DOHH2 (cell line): ENCODE data around the gene PLXNA2.

Source experiments
- H3F3A ChIP-seq: fragments of 200-600 bp; sonication (generic), shearing (Covaris generic); 2 replicates; pipeline ENCODE4 v1.6.0; 2016; ENCODE audit warnings: antibody characterized with exemption, mild to moderate bottlenecking; ENCODE audit not compliant: control insufficient read depth, insufficient read depth
- H3K27ac ChIP-seq: fragments of 200-600 bp; sonication (generic); 2 replicates; pipeline ENCODE4 v1.5.1; 2014; ENCODE audit warnings: low read depth, mild to moderate bottlenecking, low read length, moderate library complexity
- H3K27me3 ChIP-seq: fragments of 200-600 bp; sonication (generic); 2 replicates; pipeline ENCODE4 v1.6.1; 2014; ENCODE audit warnings: mild to moderate bottlenecking, low read length, mixed read lengths; ENCODE audit not compliant: control insufficient read depth
- H3K36me3 ChIP-seq: fragments of 200-600 bp; sonication (generic); 2 replicates; pipeline ENCODE4 v1.6.1; 2014; ENCODE audit warnings: mild to moderate bottlenecking, low read length, moderate library complexity, mixed read lengths; ENCODE audit not compliant: control insufficient read depth
- H3K4me1 ChIP-seq: fragments of 200-600 bp; sonication (generic); 2 replicates; pipeline ENCODE4 v1.6.1; 2014; ENCODE audit warnings: mild to moderate bottlenecking, low read length, mixed read lengths; ENCODE audit not compliant: control insufficient read depth
- H3K4me2 ChIP-seq: fragments of 200-600 bp; sonication (generic); 2 replicates; pipeline ENCODE4 v1.6.0; 2014; ENCODE audit warnings: mild to moderate bottlenecking, low read length, moderate library complexity
- H3K4me3 ChIP-seq: fragments of 200-600 bp; sonication (generic); 2 replicates; pipeline ENCODE4 v1.5.1; 2014; ENCODE audit warnings: mild to moderate bottlenecking, low read length, mixed read lengths
- H3K79me2 ChIP-seq: fragments of 200-600 bp; sonication (generic); 2 replicates; pipeline ENCODE4 v1.6.1; 2014; ENCODE audit warnings: mild to moderate bottlenecking, low read length, mixed read lengths; ENCODE audit not compliant: control insufficient read depth
- H3K9me2 ChIP-seq: fragments of 200-600 bp; sonication (generic); replicated peaks from 2 replicates; pipeline ENCODE4 v1.6.1; 2014; ENCODE audit warnings: mild to moderate bottlenecking, low read length, mixed read lengths; ENCODE audit not compliant: control insufficient read depth
- H3K9me3 ChIP-seq: fragments of 200-600 bp; sonication (generic); 2 replicates; pipeline ENCODE4 v1.6.1; 2014; ENCODE audit warnings: antibody characterized with exemption, low read length, mixed read lengths; ENCODE audit not compliant: control insufficient read depth, insufficient read depth
- H4K20me1 ChIP-seq: fragments of 200-600 bp; sonication (generic); 2 replicates; pipeline ENCODE4 v1.6.0; 2014; ENCODE audit warnings: low read depth, mild to moderate bottlenecking, antibody characterized with exemption, low read length, moderate library complexity; ENCODE audit not compliant: control insufficient read depth, insufficient read depth
- CTCF ChIP-seq: fragments of 200-600 bp; sonication (generic); IDR thresholded peaks from one replicate; pipeline ENCODE4 v1.5.1; 2014; ENCODE audit warnings: antibody characterized with exemption, mild to moderate bottlenecking, low read depth, low read length; ENCODE audit not compliant: poor library complexity, severe bottlenecking
- EZH2phosphoT487 ChIP-seq: fragments of 200-600 bp; sonication (generic); IDR thresholded peaks from 2 replicates; pipeline ENCODE4 v1.6.1; 2017; ENCODE audit warnings: borderline replicate concordance, mild to moderate bottlenecking, antibody characterized with exemption, low read length, moderate library complexity, mixed read lengths

The PLXNA2 gene

GRCh38 chr1:208243967-208244916, at the start of gene PLXNA2:
Gene PLXNA2, minus strand, starts transcription at chr1:208244384. Its CDS starts 26,462 bp downstream, at chr1:208217922.
- Histone ChIP-seq H4K20me1 (no peaks in the 10 kb centered on the region), H3K4me3 (peak within 1 kb of the TSS; percentile 71), H3K79me2 (no peaks in the 10 kb centered on the region), H3K9me3 (no peaks in the 10 kb centered on the region), H3F3A (0 out of 2 replicates have a peak, but pooled peaks cover 2% of the 10 kb centered on the region), H3K27me3 (peaks cover 57% of the 10 kb centered on the region), H3K36me3 (no peaks in the 10 kb centered on the region), H3K9me2 (no peaks in the 10 kb centered on the region), H3K4me1 (peaks cover 16% of the 10 kb centered on the region), H3K27ac (no peak within 1 kb of the TSS), H3K4me2 (peak within 1 kb of the TSS; percentile 73)
- peak; percentile 1 for TF ChIP-seq EZH2phosphoT487
- no peak for TF ChIP-seq CTCF

- peaks cover 11% of the 10 kb centered on the region for H3K27me3 ChIP-seq
- no peak overlapping the region for H3K27ac ChIP-seq
- no peaks in the 10 kb centered on the region for H3K36me3 ChIP-seq
- H3K79me2 ChIP-seq: no peaks in the 10 kb centered on the region
- no peaks in the 10 kb centered on the region for H3K9me2 ChIP-seq
- no peak overlapping the region for H3K4me3 ChIP-seq
- H3K9me3 ChIP-seq: no peaks in the 10 kb centered on the region
- H4K20me1 ChIP-seq: no peaks in the 10 kb centered on the region
- no peaks in the 10 kb centered on the region for H3K4me1 ChIP-seq
- TF ChIP-seq CTCF (no peak), EZH2phosphoT487 (no peak)
- no peak overlapping the region for H3K4me2 ChIP-seq
- H3F3A ChIP-seq: no peaks in the 10 kb centered on the region
These were observed 48.7 kb upstream of the PLXNA2 start for GRCh38 chr1:208292908-208293307.

- H3K9me3 ChIP-seq: no peaks in the 10 kb centered on the region
- H3K4me1 ChIP-seq: no peaks in the 10 kb centered on the region
- peaks cover 11% of the 10 kb centered on the region for H3K27me3 ChIP-seq
- no peaks in the 10 kb centered on the region for H3K36me3 ChIP-seq
- no peaks in the 10 kb centered on the region for H3K79me2 ChIP-seq
- no peak overlapping the region for H3K4me3 ChIP-seq
- H3K4me2 ChIP-seq: no peak overlapping the region
- H4K20me1 ChIP-seq: no peaks in the 10 kb centered on the region
- H3F3A ChIP-seq: no peaks in the 10 kb centered on the region
- no peak overlapping the region for H3K27ac ChIP-seq
- TF ChIP-seq EZH2phosphoT487 (no peak), CTCF (no peak)
- H3K9me2 ChIP-seq: no peaks in the 10 kb centered on the region
These were observed 47.9 kb upstream of the PLXNA2 start for GRCh38 chr1:208291923-208292711.
